HG03103 (cell line): Measurements from ENCODE around the gene PLCB3.

Experiments
- ATAC-seq: cut with Tn5 transposase; IDR thresholded peaks from one replicate; pipeline ENCODE4 v1.9.1; 2021; ENCODE audit warnings: low read depth; ENCODE audit not compliant: unreplicated experiment

Gene PLCB3

GRCh38 chr11:64251016-64251752 is at the start of gene PLCB3:
Gene PLCB3, plus strand, starts transcription at chr11:64251530. Its CDS starts 120 bp downstream, at chr11:64251650.
- ATAC-seq: no peak

- no peak for ATAC-seq
Measured at GRCh38 chr11:64201543-64201942, 49.8 kb upstream of the PLCB3 start.

GRCh38 chr11:64202992-64203391 is 48.3 kb upstream of the PLCB3 start:
- ATAC-seq: no peak

- no peak for ATAC-seq
Measured at GRCh38 chr11:64203421-64204079, 47.8 kb upstream of the PLCB3 start.

GRCh38 chr11:64204080-64204440 is 47.3 kb upstream of the PLCB3 start:
- no peak for ATAC-seq

GRCh38 chr11:64204464-64204989 is 46.8 kb upstream of the PLCB3 start:
- no peak for ATAC-seq

GRCh38 chr11:64206457-64207255 is 44.7 kb upstream of the PLCB3 start, which contains the start of gene FERMT3:
Gene FERMT3, plus strand, starts transcription at chr11:64206721. Its CDS starts 644 bp downstream, at chr11:64207365.
- no peak for ATAC-seq

GRCh38 chr11:64207256-64208085 is 43.9 kb upstream of the PLCB3 start:
- ATAC-seq: peak; percentile 42

- no peak for ATAC-seq
Measured at GRCh38 chr11:64208086-64208795, 43.1 kb upstream of the PLCB3 start.

GRCh38 chr11:64208796-64209562 is 42.4 kb upstream of the PLCB3 start:
- ATAC-seq: no peak

- ATAC-seq: no peak
Measured at GRCh38 chr11:64209563-64209843, 41.8 kb upstream of the PLCB3 start.

GRCh38 chr11:64210301-64211020 is 40.9 kb upstream of the PLCB3 start:
- ATAC-seq: no peak

GRCh38 chr11:64211181-64211872 is 40.0 kb upstream of the PLCB3 start:
- no peak for ATAC-seq

GRCh38 chr11:64216879-64217278 is 34.5 kb upstream of the PLCB3 start:
- ATAC-seq: no peak

- ATAC-seq: no peak
Measured at GRCh38 chr11:64218628-64219353, 32.5 kb upstream of the PLCB3 start.

- ATAC-seq: no peak
Measured at GRCh38 chr11:64219354-64219684, 32.0 kb upstream of the PLCB3 start.

GRCh38 chr11:64219755-64220154 is 31.6 kb upstream of the PLCB3 start:
- no peak for ATAC-seq
